ENCODE measurements around the gene SASH3.

The SASH3 gene

GRCh38 chrX:129759576-129760061 is 20.1 kb upstream of the SASH3 start:
- DNase-seq (ENCODE audit: low read depth): no peak

- DNase-seq (ENCODE audit: low read depth): no peak
Measured at GRCh38 chrX:129760155-129760554, 19.6 kb upstream of the SASH3 start.

GRCh38 chrX:129760981-129761380 is 18.8 kb upstream of the SASH3 start:
- no peak for DNase-seq (ENCODE audit: low read depth)

- DNase-seq (ENCODE audit: low read depth): no peak
Measured at GRCh38 chrX:129761596-129761995, 18.2 kb upstream of the SASH3 start.

- no peak for DNase-seq (ENCODE audit: low read depth)
Measured at GRCh38 chrX:129762448-129762847, 17.3 kb upstream of the SASH3 start.

- no peak for DNase-seq (ENCODE audit: low read depth)
Measured at GRCh38 chrX:129763666-129764065, 16.1 kb upstream of the SASH3 start.

- DNase-seq (ENCODE audit: low read depth): no peak
Measured at GRCh38 chrX:129768186-129768585, 11.6 kb upstream of the SASH3 start.

GRCh38 chrX:129768586-129769466 is 10.9 kb upstream of the SASH3 start:
- no peak for DNase-seq (ENCODE audit: low read depth)

GRCh38 chrX:129769467-129770154 is 10.1 kb upstream of the SASH3 start:
- no peak for DNase-seq (ENCODE audit: low read depth)

- no peak for DNase-seq (ENCODE audit: low read depth)
Measured at GRCh38 chrX:129771266-129771995, 8.3 kb upstream of the SASH3 start.

GRCh38 chrX:129772796-129773431 is 6.8 kb upstream of the SASH3 start:
- no peak for DNase-seq (ENCODE audit: low read depth)

- no peak for DNase-seq (ENCODE audit: low read depth)
Measured at GRCh38 chrX:129773649-129774458, 5.9 kb upstream of the SASH3 start.

GRCh38 chrX:129777218-129778030 is 2.3 kb upstream of the SASH3 start:
- DNase-seq (ENCODE audit: low read depth): no peak

GRCh38 chrX:129779086-129779672 is 570 bp upstream of the SASH3 start:
- no peak for DNase-seq (ENCODE audit: low read depth)

- no peak for DNase-seq (ENCODE audit: low read depth)
Measured at GRCh38 chrX:129780441-129781105, 824 bp downstream of the SASH3 start.

GRCh38 chrX:129781134-129781672 is 1.5 kb downstream of the SASH3 start:
- DNase-seq (ENCODE audit: low read depth): peak; percentile 75

- DNase-seq (ENCODE audit: low read depth): no peak
Measured at GRCh38 chrX:129781680-129782495, 2.1 kb downstream of the SASH3 start.

- no peak for DNase-seq (ENCODE audit: low read depth)
Measured at GRCh38 chrX:129782706-129783105, 3.0 kb downstream of the SASH3 start.
